ENCODE data around the gene CIB2. TPM values are rescaled to one million over a fixed set of nuclear protein-coding genes. Genes with fewer than 3 reads are reported as not detected.

CIB2 gene
- total RNA-seq, 1 donor from 2014 or later = 3.7 TPM

DNA sequence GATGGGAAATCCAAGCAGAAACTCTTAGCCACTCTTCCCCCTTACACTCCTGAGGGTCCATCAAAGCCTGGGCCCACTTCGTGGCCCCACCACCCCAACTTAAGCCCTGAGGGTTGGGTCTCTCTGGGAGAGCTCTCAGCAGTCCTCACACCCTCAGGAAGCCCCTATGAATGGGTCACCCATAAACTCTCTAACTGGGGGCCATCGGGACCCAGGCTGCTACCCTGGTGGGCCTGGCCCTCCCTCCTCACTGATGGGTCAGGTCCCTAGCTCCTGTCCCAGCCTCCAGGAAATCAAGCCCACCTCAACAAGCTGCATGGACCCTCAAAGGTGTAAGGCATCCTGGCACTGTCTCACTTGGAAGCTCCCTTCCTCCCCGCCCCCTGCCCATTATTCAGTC is 19.5 kb downstream of the CIB2 start:
- ATAC-seq (ENCODE audit: low read depth) (no peak), DNase-seq (no peak)
- Mint-ChIP-seq H3K4me1 (peaks cover 5% of the 10 kb centered on the region), H3K27me3 (no peaks in the 10 kb centered on the region), H3K4me3 (no peak overlapping the region), H3K36me3 (ENCODE audit: low read depth) (no peaks in the 10 kb centered on the region), H3K9me3 (no peaks in the 10 kb centered on the region), H3K27ac (no peak overlapping the region)
- intact Hi-C loops (cut with micrococcal nuclease) = no loop called here
- TF ChIP-seq, protein P1, sequence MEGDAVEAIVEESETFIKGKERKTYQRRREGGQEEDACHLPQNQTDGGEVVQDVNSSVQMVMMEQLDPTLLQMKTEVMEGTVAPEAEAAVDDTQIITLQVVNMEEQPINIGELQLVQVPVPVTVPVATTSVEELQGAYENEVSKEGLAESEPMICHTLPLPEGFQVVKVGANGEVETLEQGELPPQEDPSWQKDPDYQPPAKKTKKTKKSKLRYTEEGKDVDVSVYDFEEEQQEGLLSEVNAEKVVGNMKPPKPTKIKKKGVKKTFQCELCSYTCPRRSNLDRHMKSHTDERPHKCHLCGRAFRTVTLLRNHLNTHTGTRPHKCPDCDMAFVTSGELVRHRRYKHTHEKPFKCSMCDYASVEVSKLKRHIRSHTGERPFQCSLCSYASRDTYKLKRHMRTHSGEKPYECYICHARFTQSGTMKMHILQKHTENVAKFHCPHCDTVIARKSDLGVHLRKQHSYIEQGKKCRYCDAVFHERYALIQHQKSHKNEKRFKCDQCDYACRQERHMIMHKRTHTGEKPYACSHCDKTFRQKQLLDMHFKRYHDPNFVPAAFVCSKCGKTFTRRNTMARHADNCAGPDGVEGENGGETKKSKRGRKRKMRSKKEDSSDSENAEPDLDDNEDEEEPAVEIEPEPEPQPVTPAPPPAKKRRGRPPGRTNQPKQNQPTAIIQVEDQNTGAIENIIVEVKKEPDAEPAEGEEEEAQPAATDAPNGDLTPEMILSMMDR (IDR thresholded peaks at IDR 0.05) = no peak
- CTCF ChIA-PET = interaction anchor here (0.7 to 11.1 kb wide), 9 partner anchors 19 to 311 kb away, joined by 3 to 191 read pairs (median 9); partner anchors contain the start of gene CIB2
- POLR2A ChIA-PET = interaction anchor here (2.2 to 2.3 kb wide), 2 partner anchors 83 to 84 kb away, joined by 6 to 8 read pairs; no protein-coding TSS in a partner anchor

DNA sequence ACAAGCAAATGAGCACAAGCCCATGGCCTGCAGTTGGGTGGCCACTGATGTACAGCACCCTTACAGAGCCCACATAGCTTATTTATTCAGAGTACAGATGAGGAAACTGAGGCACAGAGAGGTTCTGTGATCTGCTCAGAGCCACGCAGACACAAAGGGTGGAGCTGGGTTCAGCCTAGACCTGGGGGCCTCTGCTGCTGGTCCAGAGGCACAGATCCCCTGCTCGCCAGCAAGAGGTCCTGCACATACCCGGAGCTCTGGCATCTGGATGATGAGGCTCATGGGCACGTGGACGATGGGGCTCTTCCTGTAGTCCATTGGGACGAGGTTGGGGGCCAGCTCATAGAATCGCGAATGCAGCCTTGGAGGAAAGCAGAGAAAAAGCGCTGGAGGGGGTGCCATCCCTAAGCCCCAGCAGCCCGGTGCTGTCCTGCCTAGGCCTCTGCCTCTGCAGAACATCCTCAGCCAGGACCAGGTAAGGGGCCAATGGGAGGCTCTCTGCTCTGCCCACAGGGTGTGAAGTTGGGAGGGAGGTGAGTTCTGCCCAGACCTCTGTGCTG is 20.2 kb downstream of the CIB2 start:
- POLR2A ChIA-PET = no interaction called here
- Mint-ChIP-seq H3K4me3 (no peak overlapping the region), H3K9me3 (no peaks in the 10 kb centered on the region), H3K4me1 (peaks cover 5% of the 10 kb centered on the region), H3K27ac (no peak overlapping the region), H3K36me3 (ENCODE audit: low read depth) (no peaks in the 10 kb centered on the region), H3K27me3 (no peaks in the 10 kb centered on the region)
- CTCF ChIA-PET = interaction anchor here (1.4 to 11.1 kb wide), 6 partner anchors 20 to 153 kb away, joined by 9 to 191 read pairs (median 52); partner anchors contain the start of gene CIB2
- no peak for ATAC-seq (ENCODE audit: low read depth)
- no peak for DNase-seq
- TF ChIP-seq, protein P1 (IDR thresholded peaks at IDR 0.05) = no peak
- intact Hi-C loops (cut with micrococcal nuclease) = no loop called here

DNA sequence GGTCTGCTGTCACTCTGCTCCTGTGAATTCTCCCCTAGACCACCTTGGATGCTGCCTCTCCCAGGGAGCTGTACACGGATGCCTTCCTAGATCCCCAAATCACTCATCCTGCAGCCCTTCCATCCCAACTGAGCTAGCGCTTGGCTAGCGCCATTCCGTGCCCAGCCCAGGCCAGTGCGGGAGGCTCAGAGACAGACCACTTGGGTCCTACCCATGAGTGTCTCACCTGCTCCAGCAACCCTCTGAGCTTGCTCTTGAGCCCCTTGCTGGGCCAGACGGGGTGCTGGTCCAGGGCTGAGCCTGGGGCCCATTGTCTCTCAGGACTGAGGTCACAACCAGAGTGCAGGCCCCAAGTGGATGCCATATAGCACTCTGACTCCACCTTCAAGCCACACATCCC is 21.1 kb downstream of the CIB2 start:
- DNase-seq (no peak), ATAC-seq (ENCODE audit: low read depth) (no peak)
- ChIA-PET CTCF (interaction anchor here (0.7 to 11.1 kb wide), 8 partner anchors 21 to 200 kb away, joined by 3 to 191 read pairs (median 18); partner anchors contain the start of genes CIB2 and IDH3A), POLR2A (interaction anchor here (2.2 kb wide), 1 partner anchor 110 kb away, joined by 11 read pairs; no protein-coding TSS in a partner anchor)
- TF ChIP-seq, protein P1 (IDR thresholded peaks at IDR 0.05) = no peak
- intact Hi-C loops (cut with micrococcal nuclease) = no loop called here
- Mint-ChIP-seq H3K4me3 (no peak overlapping the region), H3K27ac (no peak overlapping the region), H3K36me3 (ENCODE audit: low read depth) (no peaks in the 10 kb centered on the region), H3K9me3 (no peaks in the 10 kb centered on the region), H3K4me1 (peaks cover 5% of the 10 kb centered on the region), H3K27me3 (no peaks in the 10 kb centered on the region)

DNA sequence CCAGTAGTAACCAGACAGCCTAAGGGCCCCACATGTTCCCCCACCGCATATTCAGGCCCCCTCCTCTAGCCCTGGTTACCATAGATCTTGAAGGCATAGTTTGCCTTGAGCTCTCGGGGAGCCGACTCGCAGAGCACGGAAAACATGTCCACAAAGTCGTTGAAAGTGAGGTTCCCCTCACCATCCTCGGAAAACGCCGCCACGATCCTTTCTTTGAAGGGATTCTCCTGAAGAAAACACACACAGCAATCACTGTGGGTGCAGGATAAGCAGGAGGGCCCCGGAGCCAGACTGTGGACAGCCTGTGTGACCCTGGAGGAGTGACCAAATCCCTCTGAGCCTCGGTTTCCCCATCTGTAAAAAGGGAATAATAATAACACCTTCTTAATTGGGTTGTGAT is 22.1 kb downstream of the CIB2 start:
- ChIA-PET POLR2A (interaction anchor here (0.7 to 2.2 kb wide), 2 partner anchors 109 to 897 kb away, joined by 3 to 11 read pairs; no protein-coding TSS in a partner anchor), CTCF (interaction anchor here (0.8 to 11.1 kb wide), 22 partner anchors 8 to 314 kb away, joined by 3 to 191 read pairs (median 8); partner anchors contain the start of gene CIB2)
- no peak for ATAC-seq (ENCODE audit: low read depth)
- Mint-ChIP-seq H3K4me3 (no peak overlapping the region), H3K4me1 (peaks cover 5% of the 10 kb centered on the region), H3K27ac (no peak overlapping the region), H3K27me3 (no peaks in the 10 kb centered on the region), H3K36me3 (ENCODE audit: low read depth) (no peaks in the 10 kb centered on the region), H3K9me3 (no peaks in the 10 kb centered on the region)
- DNase-seq = no peak
- TF ChIP-seq, protein P1 (IDR thresholded peaks at IDR 0.05) = no peak
- intact Hi-C loops (cut with micrococcal nuclease) = no loop called here

All from activated B cell treated with CpG ODN at 0.5 μM for 24 hours (primary cell).